OCI-LY3 (cell line): ENCODE measurements around the gene PICK1.

Experiments used
- CTCF ChIP-seq: fragments of 200-600, 300-600 bp; sonication (generic); IDR thresholded peaks from 2 replicates; pipeline ENCODE4 v1.5.1; 2014; ENCODE audit warnings: antibody characterized with exemption, low read length, low read depth
- EZH2phosphoT487 ChIP-seq: fragments of 200-600 bp; shearing (Covaris generic); IDR thresholded peaks from 2 replicates; pipeline ENCODE4 v1.6.1; 2018; ENCODE audit warnings: antibody characterized with exemption, mixed run types, low read depth

GRCh38 chr22:38080474-38080849 is 23.3 kb downstream of the PICK1 start:
- TF ChIP-seq CTCF (no peak), EZH2phosphoT487 (no peak)
